GM12873 (cell line): Measurements from ENCODE around the gene ZMYND12.

Experiments
- TF ChIP-seq, protein P1 (sequence below): IDR thresholded peaks from 2 replicates; pipeline ENCODE4 v1.5.1; 2012; ENCODE audit warnings: low read depth, mild to moderate bottlenecking, moderate library complexity, low read length, control low read depth; ENCODE audit not compliant: insufficient read depth; ENCODE audit errors: missing control alignments

Gene ZMYND12

GRCh38 chr1:42381280-42381673, 74.5 kb downstream of the ZMYND12 start:
- TF ChIP-seq, protein P1, sequence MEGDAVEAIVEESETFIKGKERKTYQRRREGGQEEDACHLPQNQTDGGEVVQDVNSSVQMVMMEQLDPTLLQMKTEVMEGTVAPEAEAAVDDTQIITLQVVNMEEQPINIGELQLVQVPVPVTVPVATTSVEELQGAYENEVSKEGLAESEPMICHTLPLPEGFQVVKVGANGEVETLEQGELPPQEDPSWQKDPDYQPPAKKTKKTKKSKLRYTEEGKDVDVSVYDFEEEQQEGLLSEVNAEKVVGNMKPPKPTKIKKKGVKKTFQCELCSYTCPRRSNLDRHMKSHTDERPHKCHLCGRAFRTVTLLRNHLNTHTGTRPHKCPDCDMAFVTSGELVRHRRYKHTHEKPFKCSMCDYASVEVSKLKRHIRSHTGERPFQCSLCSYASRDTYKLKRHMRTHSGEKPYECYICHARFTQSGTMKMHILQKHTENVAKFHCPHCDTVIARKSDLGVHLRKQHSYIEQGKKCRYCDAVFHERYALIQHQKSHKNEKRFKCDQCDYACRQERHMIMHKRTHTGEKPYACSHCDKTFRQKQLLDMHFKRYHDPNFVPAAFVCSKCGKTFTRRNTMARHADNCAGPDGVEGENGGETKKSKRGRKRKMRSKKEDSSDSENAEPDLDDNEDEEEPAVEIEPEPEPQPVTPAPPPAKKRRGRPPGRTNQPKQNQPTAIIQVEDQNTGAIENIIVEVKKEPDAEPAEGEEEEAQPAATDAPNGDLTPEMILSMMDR, result no peak

GRCh38 chr1:42380586-42381279, 75.1 kb downstream of the ZMYND12 start, which contains the start of gene RIMKLA:
TSS of gene RIMKLA (plus strand) at chr1:42380792. CDS start at chr1:42380935, 143 bp downstream.
- TF ChIP-seq, protein P1, result no peak
